NCI-H2081 treated with DMSO at 0.1 percent for 48 hours (cell line): ENCODE data around the gene KCNMB2.

Source experiments
- DNase-seq: peaks from one replicate; lab custom pipeline; 2025; lab: John Stamatoyannopoulos, UW

The KCNMB2 gene

DNA sequence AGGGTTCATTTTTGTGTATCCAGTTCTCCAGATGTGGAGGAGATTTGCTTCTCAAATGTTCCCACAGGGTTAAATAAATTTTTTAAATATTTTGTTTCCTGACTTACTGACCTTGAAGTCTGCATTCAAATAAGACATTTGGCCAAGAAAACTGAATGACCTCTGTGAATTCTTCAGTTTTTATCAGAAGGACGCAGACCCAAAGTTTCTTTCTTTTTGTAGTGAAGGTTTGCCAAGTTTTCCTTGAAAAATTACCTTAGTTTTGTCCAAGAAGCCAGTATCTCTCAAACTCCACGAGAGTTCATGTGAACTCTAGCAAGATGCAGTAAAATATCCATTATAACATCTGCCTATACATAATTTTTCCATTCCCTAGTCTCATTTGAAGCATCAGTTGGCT, 332.4 kb downstream of the KCNMB2 start:
- DNase-seq = no peak

DNA sequence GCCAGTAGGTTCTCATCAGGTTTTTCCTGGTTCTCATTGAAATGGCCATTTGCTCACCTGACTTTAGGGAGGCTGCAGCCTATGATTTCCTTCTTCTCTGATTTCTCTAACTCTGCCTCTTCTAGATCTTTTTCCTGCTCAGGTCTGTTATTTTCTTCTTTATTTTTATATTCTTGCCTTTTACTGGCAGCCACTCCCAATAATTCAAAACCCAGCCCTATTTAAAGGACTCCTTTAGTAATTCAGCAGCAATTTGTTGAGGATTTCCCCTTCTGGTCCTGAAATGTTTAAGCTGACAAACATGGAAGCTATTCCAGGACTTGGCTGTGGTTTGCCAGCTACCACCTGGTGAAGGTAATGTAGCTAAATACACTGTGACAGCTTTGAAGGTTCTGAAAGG, 333.8 kb downstream of the KCNMB2 start:
- DNase-seq = no peak

DNA sequence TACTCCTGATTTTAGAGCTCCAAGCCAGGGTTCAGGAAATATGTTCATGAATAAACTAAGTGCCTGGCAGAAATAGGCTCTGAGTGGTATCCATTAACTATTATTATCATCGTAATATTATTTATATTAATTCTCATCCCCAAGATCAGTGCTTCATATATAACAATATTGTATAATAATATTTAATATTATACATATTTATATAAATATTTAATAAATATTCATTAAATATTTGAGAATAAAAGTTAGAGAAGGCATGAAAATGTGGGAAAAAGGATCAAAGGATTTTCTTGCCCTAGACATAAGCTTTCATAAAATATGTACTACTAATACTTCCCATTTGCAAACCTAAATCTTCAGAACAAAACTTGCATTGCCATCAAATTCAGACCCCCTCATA, 338.9 kb downstream of the KCNMB2 start:
- DNase-seq = no peak

DNA sequence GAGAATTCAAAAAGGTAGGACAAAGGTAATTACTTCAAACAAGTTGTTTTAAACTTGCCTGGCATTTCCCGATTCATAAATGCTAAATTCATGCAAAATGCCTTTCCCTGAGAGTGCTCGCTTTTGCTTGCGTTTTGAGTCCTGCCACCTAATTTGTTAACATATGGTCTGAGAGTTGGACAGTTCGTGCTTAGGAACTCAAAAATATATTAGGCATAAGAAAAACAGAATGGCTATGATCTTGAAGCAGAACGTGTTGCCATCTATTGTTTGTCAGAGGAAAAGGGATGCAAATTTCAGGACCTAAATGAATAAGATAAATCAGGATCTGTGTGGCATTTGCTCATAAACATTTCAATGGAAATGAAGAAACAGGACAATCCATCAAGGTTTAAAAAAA, 339.6 kb downstream of the KCNMB2 start:
- DNase-seq = no peak

DNA sequence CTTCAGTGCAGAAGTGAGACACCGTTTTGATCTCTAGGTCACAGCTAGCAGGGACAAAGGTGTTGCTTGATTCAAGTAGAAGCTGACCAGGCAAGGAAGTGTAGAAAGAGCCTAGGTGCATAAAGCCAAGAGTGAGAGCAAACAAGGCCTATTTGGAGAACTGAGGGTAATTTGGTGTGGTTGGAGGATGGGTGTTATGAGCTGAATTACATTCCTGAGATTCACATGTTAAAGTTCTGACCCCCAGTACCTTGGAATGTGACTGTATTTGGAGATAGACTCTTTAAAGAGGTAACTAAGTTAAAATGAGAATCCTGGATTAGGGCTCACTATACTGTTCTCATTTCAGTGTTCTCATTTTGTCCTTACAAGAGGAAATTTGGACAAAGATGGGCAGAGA, 344.0 kb downstream of the KCNMB2 start:
- no peak for DNase-seq
